SU-DHL-6 (cell line): ENCODE measurements around the gene KLF16.

Source experiments
- H2AFZ ChIP-seq: fragments of 200-600 bp; sonication (generic); 2 replicates; pipeline ENCODE4 v1.6.1; 2014; ENCODE audit warnings: low read depth, mild to moderate bottlenecking, moderate library complexity, mixed read lengths, antibody characterized with exemption, low read length; ENCODE audit not compliant: severe bottlenecking
- H3F3A ChIP-seq: fragments of 200-600 bp; shearing (Covaris generic); 2 replicates; pipeline ENCODE4 v1.6.0; 2016; ENCODE audit warnings: antibody characterized with exemption, mild to moderate bottlenecking; ENCODE audit not compliant: insufficient read depth
- H3K27ac ChIP-seq: fragments of 200-600 bp; sonication (generic); 2 replicates; pipeline ENCODE4 v1.5.1; 2016; ENCODE audit warnings: low read depth, mild to moderate bottlenecking, low read length, moderate library complexity, mixed read lengths
- H3K27me3 ChIP-seq: fragments of 200-600 bp; sonication (generic), shearing (Covaris generic); 2 replicates; pipeline ENCODE4 v1.6.0; 2014; ENCODE audit warnings: mild to moderate bottlenecking, low read length
- H3K36me3 ChIP-seq: fragments of 200-600 bp; sonication (generic); 2 replicates; pipeline ENCODE4 v1.6.1; 2014; ENCODE audit warnings: mild to moderate bottlenecking, low read length, mixed read lengths
- H3K4me2 ChIP-seq: fragments of 300-600, 200-600 bp; shearing (Covaris generic), sonication (generic); 2 replicates; pipeline ENCODE4 v1.6.0; 2014; ENCODE audit warnings: low read length, low read depth, mild to moderate bottlenecking; ENCODE audit not compliant: poor library complexity, severe bottlenecking
- H3K4me3 ChIP-seq: fragments of 200-600 bp; sonication (generic); 2 replicates; pipeline ENCODE4 v1.5.1; 2014; ENCODE audit warnings: antibody characterized with exemption, low read length, mild to moderate bottlenecking, mixed read lengths; ENCODE audit not compliant: insufficient read depth, poor library complexity, severe bottlenecking
- H3K79me2 ChIP-seq: fragments of 200-600 bp; sonication (generic); 2 replicates; pipeline ENCODE4 v1.6.1; 2014; ENCODE audit warnings: mild to moderate bottlenecking, low read length, moderate library complexity; ENCODE audit not compliant: insufficient read depth
- H3K9ac ChIP-seq: fragments of 200-600 bp; sonication (generic); 2 replicates; pipeline ENCODE4 v1.7.0; 2014; ENCODE audit warnings: mild to moderate bottlenecking, low read length
- H3K9me2 ChIP-seq: fragments of 200-600 bp; sonication (generic); replicated peaks from 2 replicates; pipeline ENCODE4 v1.6.1; 2014; ENCODE audit warnings: low read length; ENCODE audit not compliant: insufficient read depth
- H3K9me3 ChIP-seq: fragments of 200-600 bp; sonication (generic); 2 replicates; pipeline ENCODE4 v1.6.1; 2014; ENCODE audit warnings: low read length, mixed read lengths; ENCODE audit not compliant: insufficient read depth
- H4K20me1 ChIP-seq: fragments of 200-600 bp; sonication (generic); 2 replicates; pipeline ENCODE4 v1.6.1; 2014; ENCODE audit warnings: low read depth, mild to moderate bottlenecking, antibody characterized with exemption, low read length, moderate library complexity, mixed read lengths
- EZH2phosphoT487 ChIP-seq: fragments of 200-600 bp; sonication (generic), shearing (Covaris generic); conservative IDR thresholded peaks from 2 replicates; pipeline ENCODE4 v1.6.1; 2018; ENCODE audit warnings: mild to moderate bottlenecking, antibody characterized with exemption, low read length, moderate library complexity, mixed read lengths
- TF ChIP-seq, protein P1 (sequence below): fragments of 200-600 bp; sonication (generic); IDR thresholded peaks from one replicate; pipeline ENCODE4 v1.5.1; 2017; ENCODE audit warnings: antibody characterized with exemption, mild to moderate bottlenecking, low read length, moderate library complexity; ENCODE audit not compliant: insufficient read depth, poor library complexity, severe bottlenecking

KLF16 gene

DNA sequence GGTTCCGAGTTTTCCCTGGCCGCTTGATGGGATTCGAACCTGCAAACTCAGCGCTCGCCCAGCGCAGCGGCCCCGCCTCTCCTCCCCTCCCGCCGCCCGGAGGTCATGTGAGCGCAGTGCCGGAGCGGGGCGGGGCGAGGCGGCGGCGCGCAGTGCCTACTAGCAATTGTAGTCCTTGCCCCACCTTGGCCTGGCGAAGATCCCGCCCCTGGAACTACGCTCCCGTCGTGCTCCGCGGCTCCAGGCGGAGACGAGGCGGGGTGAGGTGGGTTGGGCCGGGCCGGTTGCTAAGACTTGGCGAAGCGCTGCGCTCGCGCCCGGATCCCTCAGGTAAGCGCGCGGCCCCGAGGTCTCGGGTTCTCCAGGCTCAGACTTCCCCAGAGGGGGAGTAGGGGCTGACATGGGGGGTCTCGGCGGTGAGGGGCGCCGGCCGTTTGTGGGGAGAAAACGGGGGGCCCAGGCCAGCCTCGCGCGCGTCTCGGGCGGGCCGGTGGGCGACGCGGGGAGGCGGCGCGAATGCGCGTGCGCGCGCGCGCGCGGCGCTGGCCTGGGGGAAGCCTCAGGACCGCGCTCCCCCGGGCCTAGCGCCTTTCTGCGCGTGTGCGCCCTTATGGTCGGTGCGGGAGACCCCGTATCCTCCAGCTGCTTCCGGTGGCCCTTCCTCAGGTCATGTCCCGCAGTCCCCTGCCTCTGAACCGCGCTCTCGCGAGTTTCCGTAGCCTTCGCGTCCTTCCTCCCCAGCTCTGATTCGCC, 41.9 kb upstream of the KLF16 start, which contains the start of the genes ADAT3 and SCAMP4:
TSS of gene ADAT3 (plus strand) at position 290 of the 753 bp plus-strand sequence. CDS start 6,649 bp downstream, outside the sequence.
TSS of gene SCAMP4 (plus strand) at position 290 of the 753 bp plus-strand sequence. CDS start 9,621 bp downstream, outside the sequence.
- no peaks in the 10 kb centered on the region for H3K36me3 ChIP-seq
- TF ChIP-seq EZH2phosphoT487, result no peak
- TF ChIP-seq, protein P1, sequence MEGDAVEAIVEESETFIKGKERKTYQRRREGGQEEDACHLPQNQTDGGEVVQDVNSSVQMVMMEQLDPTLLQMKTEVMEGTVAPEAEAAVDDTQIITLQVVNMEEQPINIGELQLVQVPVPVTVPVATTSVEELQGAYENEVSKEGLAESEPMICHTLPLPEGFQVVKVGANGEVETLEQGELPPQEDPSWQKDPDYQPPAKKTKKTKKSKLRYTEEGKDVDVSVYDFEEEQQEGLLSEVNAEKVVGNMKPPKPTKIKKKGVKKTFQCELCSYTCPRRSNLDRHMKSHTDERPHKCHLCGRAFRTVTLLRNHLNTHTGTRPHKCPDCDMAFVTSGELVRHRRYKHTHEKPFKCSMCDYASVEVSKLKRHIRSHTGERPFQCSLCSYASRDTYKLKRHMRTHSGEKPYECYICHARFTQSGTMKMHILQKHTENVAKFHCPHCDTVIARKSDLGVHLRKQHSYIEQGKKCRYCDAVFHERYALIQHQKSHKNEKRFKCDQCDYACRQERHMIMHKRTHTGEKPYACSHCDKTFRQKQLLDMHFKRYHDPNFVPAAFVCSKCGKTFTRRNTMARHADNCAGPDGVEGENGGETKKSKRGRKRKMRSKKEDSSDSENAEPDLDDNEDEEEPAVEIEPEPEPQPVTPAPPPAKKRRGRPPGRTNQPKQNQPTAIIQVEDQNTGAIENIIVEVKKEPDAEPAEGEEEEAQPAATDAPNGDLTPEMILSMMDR, result no peak
- no peaks in the 10 kb centered on the region for H4K20me1 ChIP-seq
- peak within 1 kb of the TSS; percentile 66 for H3K9ac ChIP-seq
- peaks cover 9% of the 10 kb centered on the region for H3F3A ChIP-seq
- peak within 1 kb of the TSS; percentile 52 for H2AFZ ChIP-seq
- H3K9me2 ChIP-seq, result no peaks in the 10 kb centered on the region
- H3K4me3 ChIP-seq, result peak within 1 kb of the TSS; percentile 69
- H3K79me2 ChIP-seq, result peaks cover 38% of the 10 kb centered on the region
- H3K27ac ChIP-seq, result peak within 1 kb of the TSS; percentile 56
- H3K9me3 ChIP-seq, result no peaks in the 10 kb centered on the region
- peak within 1 kb of the TSS; percentile 92 for H3K4me2 ChIP-seq
- H3K27me3 ChIP-seq, result no peaks in the 10 kb centered on the region

DNA sequence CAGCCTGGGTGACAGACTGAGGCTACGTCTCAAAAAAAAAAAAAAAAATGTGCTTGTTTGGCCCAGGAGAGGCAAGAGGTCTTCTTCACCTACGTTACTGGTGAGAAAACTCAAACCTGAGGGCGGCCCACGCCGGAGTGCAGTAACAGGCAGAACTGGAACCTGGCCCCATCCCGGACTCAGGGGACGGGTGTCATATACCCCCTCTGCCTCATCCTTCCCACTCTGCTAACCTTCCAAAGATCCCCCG, 41.4 kb upstream of the KLF16 start:
- Histone ChIP-seq H2AFZ (peak overlapping the region; percentile 52), H3K36me3 (no peaks in the 10 kb centered on the region), H3K27me3 (no peaks in the 10 kb centered on the region), H3K79me2 (peaks cover 33% of the 10 kb centered on the region), H3K27ac (peak overlapping the region; percentile 56), H3K9me3 (no peaks in the 10 kb centered on the region), H3K4me2 (peak overlapping the region; percentile 40), H3K4me3 (peak overlapping the region; percentile 28), H4K20me1 (no peaks in the 10 kb centered on the region), H3K9me2 (no peaks in the 10 kb centered on the region), H3F3A (peaks cover 9% of the 10 kb centered on the region), H3K9ac (peak overlapping the region; percentile 30; the same call in 1 of the 2 replicates)
- TF ChIP-seq EZH2phosphoT487, result no peak
- TF ChIP-seq, protein P1, result no peak

DNA sequence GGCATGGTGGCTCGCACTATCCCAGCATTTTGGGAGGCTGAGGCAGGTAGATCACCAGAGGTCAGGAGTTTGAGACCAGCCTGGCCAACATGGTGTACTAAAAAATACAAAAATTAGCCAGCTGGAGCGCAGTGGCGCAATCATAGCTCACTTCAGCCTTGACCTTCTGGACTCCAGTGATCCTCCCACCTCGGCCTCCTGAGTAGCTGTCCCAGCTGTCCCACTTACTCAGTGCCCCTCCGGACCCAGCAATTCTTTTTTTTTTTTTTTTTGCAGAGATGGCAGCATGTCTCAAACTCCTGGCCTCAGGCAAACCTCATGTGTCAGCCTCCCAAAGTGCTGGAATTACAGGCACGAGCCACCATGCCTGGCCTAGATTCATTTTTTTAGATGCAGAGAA, 39.5 kb upstream of the KLF16 start:
- Histone ChIP-seq H4K20me1 (no peaks in the 10 kb centered on the region), H2AFZ (no peak overlapping the region), H3K27me3 (no peaks in the 10 kb centered on the region), H3F3A (peaks cover 16% of the 10 kb centered on the region), H3K27ac (no peak overlapping the region), H3K4me3 (no peak overlapping the region), H3K4me2 (no peak overlapping the region), H3K9ac (no peak overlapping the region), H3K79me2 (peaks cover 16% of the 10 kb centered on the region), H3K9me2 (no peaks in the 10 kb centered on the region), H3K36me3 (no peaks in the 10 kb centered on the region), H3K9me3 (no peaks in the 10 kb centered on the region)
- no peak for TF ChIP-seq EZH2phosphoT487
- TF ChIP-seq, protein P1, result no peak
